Measurements from ENCODE around the gene HIPK3. TPM values are rescaled to one million over a fixed set of nuclear protein-coding genes. Genes with fewer than 3 reads are reported as not detected.

Gene HIPK3
- total and polyA plus RNA-seq, 2 donors (not counting 3 experiments of a cell fraction or from before 2014, with no cell fraction given): 13.3 to 36.1 TPM

GRCh38 chr11:33234397-33235190 is 22.6 kb upstream of the HIPK3 start:
- no peak overlapping the region for H3K27ac ChIP-seq (ENCODE audit: insufficient read depth, low read depth, low read length)
- intact Hi-C loops (cut with micrococcal nuclease) (no loop called here), dilution Hi-C loops (cut with MboI; ENCODE audit: extremely low pct_ligation_motif_present, low sequenced_read_pairs) (no loop called here)
- ChIA-PET CTCF (interaction anchor here (1.1 kb wide), 1 partner anchor 12 kb away, joined by 4 read pairs; no protein-coding TSS in a partner anchor), POLR2A (no interaction called here)
- no peaks in the 10 kb centered on the region for H3K79me2 ChIP-seq (ENCODE audit: control insufficient read depth, insufficient read depth, low read length)
- peak overlapping the region; percentile 3 for H3K4me2 ChIP-seq (ENCODE audit: insufficient read depth, low read length)
- no peak overlapping the region for H3K9ac ChIP-seq (replicated peaks; ENCODE audit: extremely low read depth, insufficient read depth, low read length)
- FAIRE-seq (no peak), DNase-seq (ENCODE audit: low read depth, low spot score) (peak; percentile 87)
- H4K20me1 ChIP-seq (replicated peaks; ENCODE audit: control insufficient read depth, extremely low read depth, insufficient read depth, low read length): no peaks in the 10 kb centered on the region
- no peaks in the 10 kb centered on the region for H3K9me3 ChIP-seq (replicated peaks; ENCODE audit: control insufficient read depth, insufficient read depth, low read length)
- BruUV-seq (replicated peaks): no TSS peak
- no peaks in the 10 kb centered on the region for H3K36me3 ChIP-seq (ENCODE audit: control insufficient read depth in 2 of 2, extremely low read depth in 1 of 2, insufficient read depth in 2 of 2, low read length in 2 of 2)
- H3K27me3 ChIP-seq (ENCODE audit: control insufficient read depth in 2 of 2, insufficient read depth in 2 of 2, low read length in 2 of 2): no peaks in the 10 kb centered on the region
- TF ChIP-seq JUN (IDR thresholded peaks at IDR 0.05; ENCODE audit: borderline replicate concordance, insufficient read depth, insufficient read length, low read depth): no peak
- no peak for TF ChIP-seq CTCF (IDR thresholded peaks at IDR 0.05; ENCODE audit: extremely low read depth in 1 of 2, insufficient read depth in 1 of 2, low read depth in 1 of 2, low read length in 2 of 2)
- TF ChIP-seq POLR2AphosphoS5 (IDR thresholded peaks at IDR 0.05; ENCODE audit: insufficient read depth, low read depth, low read length): no peak
- TF ChIP-seq POLR2A (IDR thresholded peaks at IDR 0.05; ENCODE audit: low read depth, low read length): no peak
- TF ChIP-seq GATA2 (IDR thresholded peaks at IDR 0.05; ENCODE audit: insufficient read depth, insufficient read length, low read depth, low read length): no peak
- TF ChIP-seq FOS (IDR thresholded peaks at IDR 0.05; ENCODE audit: borderline replicate concordance, insufficient read depth, low read length): no peak
- no peak for TF ChIP-seq MAX (IDR thresholded peaks at IDR 0.05; ENCODE audit: insufficient read depth, insufficient read length)
- no peak for TF ChIP-seq EZH2 (IDR thresholded peaks at IDR 0.05; ENCODE audit: borderline replicate concordance, low read depth, low read length, severe bottlenecking)
- no peak for TF ChIP-seq MYC (IDR thresholded peaks at IDR 0.05; ENCODE audit: low read depth, low read length)
- H3K4me3 ChIP-seq (replicated peaks in 1 of 3; ENCODE audit: insufficient read depth in 1 of 3, low read depth in 1 of 3, low read length in 3 of 3): no peak overlapping the region
- no peak overlapping the region for H2AFZ ChIP-seq (ENCODE audit: low read depth, low read length)
- no peaks in the 10 kb centered on the region for H3K9me1 ChIP-seq (replicated peaks; ENCODE audit: control insufficient read depth, extremely low read depth, insufficient read depth, low read length)
- peaks cover 10% of the 10 kb centered on the region for H3K4me1 ChIP-seq (ENCODE audit: control insufficient read depth, extremely low read depth, insufficient read depth, low read length)
